SU-DHL-6 (cell line): Measurements from ENCODE around the gene CELF6.

Source experiments
- H2AFZ ChIP-seq: fragments of 200-600 bp; sonication (generic); 2 replicates; pipeline ENCODE4 v1.6.1; 2014; ENCODE audit warnings: low read depth, mild to moderate bottlenecking, moderate library complexity, mixed read lengths, antibody characterized with exemption, low read length; ENCODE audit not compliant: severe bottlenecking
- H3F3A ChIP-seq: fragments of 200-600 bp; shearing (Covaris generic); 2 replicates; pipeline ENCODE4 v1.6.0; 2016; ENCODE audit warnings: antibody characterized with exemption, mild to moderate bottlenecking; ENCODE audit not compliant: insufficient read depth
- H3K27ac ChIP-seq: fragments of 200-600 bp; sonication (generic); 2 replicates; pipeline ENCODE4 v1.5.1; 2016; ENCODE audit warnings: low read depth, mild to moderate bottlenecking, low read length, moderate library complexity, mixed read lengths
- H3K27me3 ChIP-seq: fragments of 200-600 bp; sonication (generic), shearing (Covaris generic); 2 replicates; pipeline ENCODE4 v1.6.0; 2014; ENCODE audit warnings: mild to moderate bottlenecking, low read length
- H3K36me3 ChIP-seq: fragments of 200-600 bp; sonication (generic); 2 replicates; pipeline ENCODE4 v1.6.1; 2014; ENCODE audit warnings: mild to moderate bottlenecking, low read length, mixed read lengths
- H3K4me2 ChIP-seq: fragments of 300-600, 200-600 bp; shearing (Covaris generic), sonication (generic); 2 replicates; pipeline ENCODE4 v1.6.0; 2014; ENCODE audit warnings: low read length, low read depth, mild to moderate bottlenecking; ENCODE audit not compliant: poor library complexity, severe bottlenecking
- H3K4me3 ChIP-seq: fragments of 200-600 bp; sonication (generic); 2 replicates; pipeline ENCODE4 v1.5.1; 2014; ENCODE audit warnings: antibody characterized with exemption, low read length, mild to moderate bottlenecking, mixed read lengths; ENCODE audit not compliant: insufficient read depth, poor library complexity, severe bottlenecking
- H3K79me2 ChIP-seq: fragments of 200-600 bp; sonication (generic); 2 replicates; pipeline ENCODE4 v1.6.1; 2014; ENCODE audit warnings: mild to moderate bottlenecking, low read length, moderate library complexity; ENCODE audit not compliant: insufficient read depth
- H3K9ac ChIP-seq: fragments of 200-600 bp; sonication (generic); 2 replicates; pipeline ENCODE4 v1.7.0; 2014; ENCODE audit warnings: mild to moderate bottlenecking, low read length
- H3K9me2 ChIP-seq: fragments of 200-600 bp; sonication (generic); replicated peaks from 2 replicates; pipeline ENCODE4 v1.6.1; 2014; ENCODE audit warnings: low read length; ENCODE audit not compliant: insufficient read depth
- H3K9me3 ChIP-seq: fragments of 200-600 bp; sonication (generic); 2 replicates; pipeline ENCODE4 v1.6.1; 2014; ENCODE audit warnings: low read length, mixed read lengths; ENCODE audit not compliant: insufficient read depth
- H4K20me1 ChIP-seq: fragments of 200-600 bp; sonication (generic); 2 replicates; pipeline ENCODE4 v1.6.1; 2014; ENCODE audit warnings: low read depth, mild to moderate bottlenecking, antibody characterized with exemption, low read length, moderate library complexity, mixed read lengths
- EZH2phosphoT487 ChIP-seq: fragments of 200-600 bp; sonication (generic), shearing (Covaris generic); conservative IDR thresholded peaks from 2 replicates; pipeline ENCODE4 v1.6.1; 2018; ENCODE audit warnings: mild to moderate bottlenecking, antibody characterized with exemption, low read length, moderate library complexity, mixed read lengths
- TF ChIP-seq, protein P1 (sequence below): fragments of 200-600 bp; sonication (generic); IDR thresholded peaks from one replicate; pipeline ENCODE4 v1.5.1; 2017; ENCODE audit warnings: antibody characterized with exemption, mild to moderate bottlenecking, low read length, moderate library complexity; ENCODE audit not compliant: insufficient read depth, poor library complexity, severe bottlenecking

CELF6 gene

DNA sequence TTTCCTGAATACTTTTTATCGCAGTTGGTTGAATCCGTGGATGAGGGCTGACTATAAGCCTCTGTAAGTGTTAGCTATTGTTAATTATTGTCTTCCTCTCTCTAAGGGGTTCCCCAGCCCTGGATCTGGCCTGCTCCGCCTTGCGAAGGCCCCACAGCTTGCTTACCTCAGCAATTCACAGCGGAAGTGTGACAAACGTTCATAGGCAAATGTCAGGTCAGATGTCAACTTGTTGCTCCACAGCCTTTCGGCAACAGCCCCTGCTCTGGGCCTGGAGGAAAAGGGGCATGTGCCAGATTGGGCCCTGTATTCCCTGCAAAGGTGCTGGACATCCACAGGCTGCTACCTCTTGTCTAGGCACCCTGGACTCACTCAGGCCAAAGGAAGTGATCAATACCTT, 25.3 kb upstream of the CELF6 start:
- no peaks in the 10 kb centered on the region for H3K9me3 ChIP-seq
- no peak overlapping the region for H3K4me2 ChIP-seq
- H3K9me2 ChIP-seq: no peaks in the 10 kb centered on the region
- H3K4me3 ChIP-seq: no peak overlapping the region
- H3K27ac ChIP-seq: no peak overlapping the region
- no peaks in the 10 kb centered on the region for H3F3A ChIP-seq
- H3K79me2 ChIP-seq: no peaks in the 10 kb centered on the region
- no peak overlapping the region for H3K9ac ChIP-seq
- no peak for TF ChIP-seq EZH2phosphoT487
- TF ChIP-seq, protein P1, sequence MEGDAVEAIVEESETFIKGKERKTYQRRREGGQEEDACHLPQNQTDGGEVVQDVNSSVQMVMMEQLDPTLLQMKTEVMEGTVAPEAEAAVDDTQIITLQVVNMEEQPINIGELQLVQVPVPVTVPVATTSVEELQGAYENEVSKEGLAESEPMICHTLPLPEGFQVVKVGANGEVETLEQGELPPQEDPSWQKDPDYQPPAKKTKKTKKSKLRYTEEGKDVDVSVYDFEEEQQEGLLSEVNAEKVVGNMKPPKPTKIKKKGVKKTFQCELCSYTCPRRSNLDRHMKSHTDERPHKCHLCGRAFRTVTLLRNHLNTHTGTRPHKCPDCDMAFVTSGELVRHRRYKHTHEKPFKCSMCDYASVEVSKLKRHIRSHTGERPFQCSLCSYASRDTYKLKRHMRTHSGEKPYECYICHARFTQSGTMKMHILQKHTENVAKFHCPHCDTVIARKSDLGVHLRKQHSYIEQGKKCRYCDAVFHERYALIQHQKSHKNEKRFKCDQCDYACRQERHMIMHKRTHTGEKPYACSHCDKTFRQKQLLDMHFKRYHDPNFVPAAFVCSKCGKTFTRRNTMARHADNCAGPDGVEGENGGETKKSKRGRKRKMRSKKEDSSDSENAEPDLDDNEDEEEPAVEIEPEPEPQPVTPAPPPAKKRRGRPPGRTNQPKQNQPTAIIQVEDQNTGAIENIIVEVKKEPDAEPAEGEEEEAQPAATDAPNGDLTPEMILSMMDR: no peak
- no peak overlapping the region for H2AFZ ChIP-seq
- H3K36me3 ChIP-seq: no peaks in the 10 kb centered on the region
- no peaks in the 10 kb centered on the region for H3K27me3 ChIP-seq
- no peaks in the 10 kb centered on the region for H4K20me1 ChIP-seq

DNA sequence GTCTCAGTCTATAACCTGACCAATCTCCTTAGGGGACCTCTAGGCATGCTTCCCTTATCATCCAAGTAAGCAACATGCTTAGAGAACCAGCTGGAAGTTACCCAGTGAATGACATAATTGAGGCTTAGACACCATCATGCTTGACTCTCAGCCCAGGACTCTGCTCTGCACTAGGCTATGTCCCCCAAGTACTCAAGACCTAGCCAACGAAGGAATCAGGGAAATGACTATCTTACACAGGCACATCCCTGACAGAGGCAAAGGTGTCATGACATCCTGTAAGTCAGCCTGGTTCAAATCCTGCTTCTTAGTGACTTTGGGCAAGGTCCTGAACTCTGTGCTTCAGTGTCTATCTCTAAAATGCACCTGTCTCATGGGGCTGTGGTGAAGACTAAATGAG, 24.6 kb upstream of the CELF6 start:
- no peaks in the 10 kb centered on the region for H3K36me3 ChIP-seq

DNA sequence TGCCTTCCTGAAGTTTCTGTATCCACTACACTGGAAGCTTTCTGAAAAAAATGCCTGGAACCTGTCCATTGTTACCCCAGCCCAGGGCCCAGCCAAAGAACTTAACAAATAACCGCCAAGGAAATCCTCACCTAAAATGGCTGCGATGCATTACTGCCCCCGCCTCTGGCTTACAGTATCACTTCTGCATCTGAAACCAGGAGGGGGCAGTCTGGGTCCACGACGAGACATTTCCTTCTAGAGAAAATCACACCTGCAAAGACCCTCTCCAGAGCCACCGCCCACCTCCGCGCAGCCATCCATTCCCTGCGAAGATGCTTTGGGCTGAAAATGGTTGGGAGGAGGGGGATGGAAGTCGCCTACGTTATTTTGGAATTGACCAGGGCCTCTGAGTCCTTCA, 22.4 kb upstream of the CELF6 start:
- no peaks in the 10 kb centered on the region for H3K9me3 ChIP-seq
- no peak overlapping the region for H2AFZ ChIP-seq
- no peak overlapping the region for H3K4me3 ChIP-seq
- H3K9ac ChIP-seq: no peak overlapping the region
- H3K4me2 ChIP-seq: no peak overlapping the region
- no peak for TF ChIP-seq EZH2phosphoT487
- TF ChIP-seq, protein P1: peak; percentile 23
- H3F3A ChIP-seq: no peaks in the 10 kb centered on the region
- H3K36me3 ChIP-seq: peaks cover 4% of the 10 kb centered on the region; the same call in 1 of the 2 replicates
- H3K9me2 ChIP-seq: no peaks in the 10 kb centered on the region
- H3K27ac ChIP-seq: no peak overlapping the region
- H3K79me2 ChIP-seq: no peaks in the 10 kb centered on the region
- H3K27me3 ChIP-seq: no peaks in the 10 kb centered on the region
- H4K20me1 ChIP-seq: no peaks in the 10 kb centered on the region

More for the DNA sequence above, 24.6 kb upstream of the CELF6 start:
- no peaks in the 10 kb centered on the region for H3K9me3 ChIP-seq
- no peaks in the 10 kb centered on the region for H3K27me3 ChIP-seq
- no peak overlapping the region for H2AFZ ChIP-seq
- H3K79me2 ChIP-seq: no peaks in the 10 kb centered on the region
- H3K4me3 ChIP-seq: no peak overlapping the region
- no peaks in the 10 kb centered on the region for H3F3A ChIP-seq
- no peak overlapping the region for H3K27ac ChIP-seq
- no peak for TF ChIP-seq EZH2phosphoT487
- TF ChIP-seq, protein P1: no peak
- no peaks in the 10 kb centered on the region for H4K20me1 ChIP-seq
- H3K9ac ChIP-seq: no peak overlapping the region
- H3K4me2 ChIP-seq: no peak overlapping the region
- H3K9me2 ChIP-seq: no peaks in the 10 kb centered on the region
